GM21529 (cell line): Measurements from ENCODE around the gene RCE1.
A peak's percentile ranks its signal among the peaks of the same experiment; 100 is the strongest.
"Not testable (repeated sequence)": the region's sequence is repeated elsewhere in the genome, so short reads cannot be mapped to it uniquely, and the experiment has no call there.

ENCODE experiments used
- ATAC-seq: cut with Tn5 transposase; IDR thresholded peaks from one replicate; pipeline ENCODE4 v1.9.1; 2021; ENCODE audit not compliant: unreplicated experiment

Gene RCE1

GRCh38 chr11:66842896-66843775 is at the start of gene RCE1:
Gene RCE1 (plus strand): TSS chr11:66843441. CDS start chr11:66843456, 15 bp downstream.
- ATAC-seq: peak; percentile 68

GRCh38 chr11:66799815-66800214 is 43.4 kb upstream of the RCE1 start:
- ATAC-seq: not testable (repeated sequence)

GRCh38 chr11:66800720-66801428 is 42.4 kb upstream of the RCE1 start:
- peak; percentile 75 for ATAC-seq

- ATAC-seq: no peak
Observed at GRCh38 chr11:66809592-66809991, 33.6 kb upstream of the RCE1 start.

- ATAC-seq: no peak
Observed at GRCh38 chr11:66810576-66811185, 32.6 kb upstream of the RCE1 start.

- no peak for ATAC-seq
Observed at GRCh38 chr11:66814678-66815077, 28.6 kb upstream of the RCE1 start.

- no peak for ATAC-seq
Observed at GRCh38 chr11:66815646-66816045, 27.6 kb upstream of the RCE1 start.

- no peak for ATAC-seq
Observed at GRCh38 chr11:66818231-66818955, 24.8 kb upstream of the RCE1 start.

GRCh38 chr11:66820381-66820780 is 22.9 kb upstream of the RCE1 start:
- ATAC-seq: no peak

GRCh38 chr11:66820901-66821300 is 22.3 kb upstream of the RCE1 start:
- ATAC-seq: no peak

- no peak for ATAC-seq
Observed at GRCh38 chr11:66823700-66824099, 19.5 kb upstream of the RCE1 start.

- ATAC-seq: not testable (repeated sequence)
Observed at GRCh38 chr11:66824573-66824972, 18.7 kb upstream of the RCE1 start.

- ATAC-seq: no peak
Observed at GRCh38 chr11:66834539-66834845, 8.7 kb upstream of the RCE1 start.

- ATAC-seq: no peak
Observed at GRCh38 chr11:66834943-66835342, 8.3 kb upstream of the RCE1 start.

- no peak for ATAC-seq
Observed at GRCh38 chr11:66835768-66836405, 7.4 kb upstream of the RCE1 start.

GRCh38 chr11:66840317-66841091 is 2.7 kb upstream of the RCE1 start:
- ATAC-seq: no peak

GRCh38 chr11:66841861-66842260 is 1.4 kb upstream of the RCE1 start:
- ATAC-seq: no peak

GRCh38 chr11:66842501-66842895 is 743 bp upstream of the RCE1 start:
- no peak for ATAC-seq

- no peak for ATAC-seq
Observed at GRCh38 chr11:66843776-66844495, 695 bp downstream of the RCE1 start.
